HL-60 (cell line): Measurements from ENCODE around the gene CD300LF.
A peak's percentile ranks its signal among the peaks of the same experiment; 100 is the strongest.

Experiments used
- GABPA ChIP-seq: IDR thresholded peaks from 2 replicates; pipeline ENCODE4 v1.6.1; 2012; ENCODE audit warnings: low read depth
- TF ChIP-seq, protein P1 (sequence below): IDR thresholded peaks from one replicate; pipeline ENCODE4 v1.5.1; 2011; ENCODE audit warnings: low read length, control low read depth, inconsistent platforms; ENCODE audit not compliant: insufficient read depth
- TF ChIP-seq, protein P2 (sequence below): IDR thresholded peaks from 2 replicates; pipeline ENCODE4 v1.6.1; 2012; ENCODE audit warnings: low read depth; ENCODE audit not compliant: insufficient replicate concordance

DNA sequence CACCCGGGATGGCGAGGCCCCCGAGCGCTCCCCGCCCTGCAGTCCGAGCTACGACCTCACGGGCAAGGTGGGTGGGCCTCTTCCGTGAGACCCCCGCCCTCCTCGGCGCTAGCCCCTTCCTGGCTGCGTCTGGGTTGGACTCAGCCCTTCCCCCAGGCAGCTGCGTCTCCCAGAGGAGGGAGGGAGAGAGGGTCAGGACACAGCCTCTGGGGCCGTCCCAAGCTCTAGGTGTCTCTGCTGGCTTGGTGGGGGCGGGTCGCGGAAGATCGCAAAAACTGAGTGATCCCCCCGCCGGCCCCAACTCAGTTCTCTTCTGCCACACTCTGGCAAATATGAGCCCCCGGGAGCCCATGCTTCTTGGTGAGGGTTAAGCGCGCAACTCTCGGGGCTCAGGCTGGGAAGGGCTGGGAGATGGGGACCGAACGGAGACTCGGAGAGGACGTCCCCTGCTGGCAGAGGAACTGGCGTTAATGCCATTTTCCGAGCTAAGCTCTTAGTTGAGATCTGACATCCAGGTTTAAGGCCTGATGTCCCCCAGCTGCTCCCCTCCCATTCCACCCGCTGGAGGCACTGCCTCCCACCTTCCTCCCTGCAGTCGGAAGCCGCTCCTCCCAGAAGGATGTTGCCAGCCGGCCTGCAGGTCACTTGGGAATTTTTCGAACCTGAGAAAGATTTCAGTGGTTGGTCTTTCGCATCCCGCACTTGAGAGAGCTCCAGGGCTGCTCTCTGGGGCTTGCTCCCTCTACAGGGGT lies 24.8 kb upstream of the CD300LF start:
- TF ChIP-seq, protein P1, sequence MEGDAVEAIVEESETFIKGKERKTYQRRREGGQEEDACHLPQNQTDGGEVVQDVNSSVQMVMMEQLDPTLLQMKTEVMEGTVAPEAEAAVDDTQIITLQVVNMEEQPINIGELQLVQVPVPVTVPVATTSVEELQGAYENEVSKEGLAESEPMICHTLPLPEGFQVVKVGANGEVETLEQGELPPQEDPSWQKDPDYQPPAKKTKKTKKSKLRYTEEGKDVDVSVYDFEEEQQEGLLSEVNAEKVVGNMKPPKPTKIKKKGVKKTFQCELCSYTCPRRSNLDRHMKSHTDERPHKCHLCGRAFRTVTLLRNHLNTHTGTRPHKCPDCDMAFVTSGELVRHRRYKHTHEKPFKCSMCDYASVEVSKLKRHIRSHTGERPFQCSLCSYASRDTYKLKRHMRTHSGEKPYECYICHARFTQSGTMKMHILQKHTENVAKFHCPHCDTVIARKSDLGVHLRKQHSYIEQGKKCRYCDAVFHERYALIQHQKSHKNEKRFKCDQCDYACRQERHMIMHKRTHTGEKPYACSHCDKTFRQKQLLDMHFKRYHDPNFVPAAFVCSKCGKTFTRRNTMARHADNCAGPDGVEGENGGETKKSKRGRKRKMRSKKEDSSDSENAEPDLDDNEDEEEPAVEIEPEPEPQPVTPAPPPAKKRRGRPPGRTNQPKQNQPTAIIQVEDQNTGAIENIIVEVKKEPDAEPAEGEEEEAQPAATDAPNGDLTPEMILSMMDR = peak; percentile 87
- TF ChIP-seq GABPA = no peak
- TF ChIP-seq, protein P2, sequence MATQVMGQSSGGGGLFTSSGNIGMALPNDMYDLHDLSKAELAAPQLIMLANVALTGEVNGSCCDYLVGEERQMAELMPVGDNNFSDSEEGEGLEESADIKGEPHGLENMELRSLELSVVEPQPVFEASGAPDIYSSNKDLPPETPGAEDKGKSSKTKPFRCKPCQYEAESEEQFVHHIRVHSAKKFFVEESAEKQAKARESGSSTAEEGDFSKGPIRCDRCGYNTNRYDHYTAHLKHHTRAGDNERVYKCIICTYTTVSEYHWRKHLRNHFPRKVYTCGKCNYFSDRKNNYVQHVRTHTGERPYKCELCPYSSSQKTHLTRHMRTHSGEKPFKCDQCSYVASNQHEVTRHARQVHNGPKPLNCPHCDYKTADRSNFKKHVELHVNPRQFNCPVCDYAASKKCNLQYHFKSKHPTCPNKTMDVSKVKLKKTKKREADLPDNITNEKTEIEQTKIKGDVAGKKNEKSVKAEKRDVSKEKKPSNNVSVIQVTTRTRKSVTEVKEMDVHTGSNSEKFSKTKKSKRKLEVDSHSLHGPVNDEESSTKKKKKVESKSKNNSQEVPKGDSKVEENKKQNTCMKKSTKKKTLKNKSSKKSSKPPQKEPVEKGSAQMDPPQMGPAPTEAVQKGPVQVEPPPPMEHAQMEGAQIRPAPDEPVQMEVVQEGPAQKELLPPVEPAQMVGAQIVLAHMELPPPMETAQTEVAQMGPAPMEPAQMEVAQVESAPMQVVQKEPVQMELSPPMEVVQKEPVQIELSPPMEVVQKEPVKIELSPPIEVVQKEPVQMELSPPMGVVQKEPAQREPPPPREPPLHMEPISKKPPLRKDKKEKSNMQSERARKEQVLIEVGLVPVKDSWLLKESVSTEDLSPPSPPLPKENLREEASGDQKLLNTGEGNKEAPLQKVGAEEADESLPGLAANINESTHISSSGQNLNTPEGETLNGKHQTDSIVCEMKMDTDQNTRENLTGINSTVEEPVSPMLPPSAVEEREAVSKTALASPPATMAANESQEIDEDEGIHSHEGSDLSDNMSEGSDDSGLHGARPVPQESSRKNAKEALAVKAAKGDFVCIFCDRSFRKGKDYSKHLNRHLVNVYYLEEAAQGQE = no peak
